Stimulated activated CD4-positive, alpha-beta T cell treated with anti-CD3 and anti-CD28 coated beads, Interleukin-12 subunit alpha, Interleukin-12 subunit beta, amount 100 ng/mL, for 4 hours (primary cell): ENCODE data around the gene SIN3B.

Source experiments
- DNase-seq: peaks from one replicate; pipeline ENCODE4 v3.0.0-alpha.2; 2020

SIN3B gene

DNA sequence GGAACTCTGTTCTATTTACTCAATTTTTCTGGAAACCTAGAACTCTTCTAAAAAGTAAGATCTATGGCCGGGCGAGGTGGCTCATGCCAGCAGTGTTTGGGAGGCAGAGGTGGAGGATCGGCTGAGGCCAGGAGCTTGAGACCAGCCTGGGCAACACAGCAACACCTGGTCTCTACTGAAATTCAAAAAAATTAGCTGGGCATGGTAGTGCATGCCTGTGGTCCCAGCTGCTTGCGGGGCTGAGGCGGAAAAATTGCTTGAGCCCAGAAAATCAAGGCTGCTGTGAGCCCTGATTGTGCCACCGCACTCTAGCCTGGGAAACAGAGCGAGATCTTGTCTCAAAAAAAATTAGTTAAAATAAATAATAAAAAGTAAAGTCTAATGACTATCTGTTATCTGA, 88.2 kb downstream of the SIN3B start:
- no peak for DNase-seq

DNA sequence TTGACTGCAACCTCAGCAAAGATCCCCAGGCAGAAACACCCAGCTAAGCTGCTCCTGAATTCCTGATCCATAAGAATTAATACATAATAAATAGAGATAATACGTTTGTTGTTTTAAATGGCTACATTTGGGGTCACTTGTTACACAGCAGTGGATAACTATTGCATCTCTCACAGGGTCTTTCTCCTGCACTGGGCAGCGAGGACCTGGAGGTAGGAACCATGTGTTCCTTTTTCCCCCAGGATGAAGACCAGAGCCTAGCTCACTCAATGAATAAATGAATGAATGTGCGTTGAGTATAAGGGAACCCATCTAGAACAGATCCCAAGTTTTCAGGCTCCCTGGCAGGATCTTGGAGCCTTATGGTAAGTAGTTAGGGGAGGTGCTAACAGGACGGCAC, 90.3 kb downstream of the SIN3B start:
- DNase-seq: no peak

DNA sequence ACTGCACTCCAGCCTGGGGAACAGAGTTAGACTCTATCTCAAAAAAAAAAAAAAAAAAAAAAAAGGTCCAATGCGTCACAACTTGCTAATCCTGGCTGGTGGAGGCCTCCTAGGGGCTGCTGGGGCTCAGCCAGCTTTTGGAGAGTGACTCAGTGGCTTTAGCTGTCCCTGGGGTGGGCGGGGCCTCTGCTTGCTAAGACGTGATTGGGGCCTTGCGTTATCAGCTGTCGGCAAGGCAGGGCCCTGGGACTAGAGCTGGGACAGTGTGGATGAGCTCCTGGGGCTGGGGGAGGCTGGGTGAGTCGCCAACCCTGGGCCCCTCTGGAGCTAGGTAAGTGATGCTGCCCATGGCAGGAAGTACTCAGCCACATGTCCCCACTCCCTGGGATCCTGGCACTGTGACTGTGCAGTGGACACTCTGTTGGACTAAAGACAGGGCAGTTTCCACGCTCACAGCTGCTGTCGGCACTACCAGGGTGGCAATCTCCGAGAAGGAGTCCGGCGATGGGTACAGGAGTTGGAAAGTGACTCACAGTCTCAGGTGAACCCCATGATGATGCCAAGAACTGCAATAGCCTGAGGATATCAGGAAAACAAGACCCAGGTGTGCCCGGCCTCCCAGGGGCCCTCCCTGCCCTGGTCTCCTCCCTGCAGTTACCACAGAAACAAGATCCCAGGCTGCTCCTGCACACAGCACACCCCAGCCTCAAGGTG, 91.8 kb downstream of the SIN3B start:
- DNase-seq: no peak

GRCh38 chr19:16921766-16922591, 92.8 kb downstream of the SIN3B start:
- no peak for DNase-seq

DNA sequence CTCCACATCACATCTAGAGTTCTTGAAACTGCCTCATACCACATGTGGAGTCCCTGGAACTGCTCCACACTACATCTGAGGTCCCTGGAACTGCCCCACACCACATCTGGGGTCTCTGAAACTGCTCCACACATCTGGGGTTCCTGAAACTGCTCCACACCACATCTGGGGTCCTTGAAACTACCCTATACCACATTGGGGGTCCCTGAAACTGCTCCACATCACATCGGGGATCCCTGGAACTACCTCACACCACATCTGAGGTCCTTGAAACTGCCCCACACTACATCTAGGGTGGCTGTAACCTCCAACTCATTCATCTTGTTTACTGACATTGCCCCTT, 93.4 kb downstream of the SIN3B start:
- no peak for DNase-seq

DNA sequence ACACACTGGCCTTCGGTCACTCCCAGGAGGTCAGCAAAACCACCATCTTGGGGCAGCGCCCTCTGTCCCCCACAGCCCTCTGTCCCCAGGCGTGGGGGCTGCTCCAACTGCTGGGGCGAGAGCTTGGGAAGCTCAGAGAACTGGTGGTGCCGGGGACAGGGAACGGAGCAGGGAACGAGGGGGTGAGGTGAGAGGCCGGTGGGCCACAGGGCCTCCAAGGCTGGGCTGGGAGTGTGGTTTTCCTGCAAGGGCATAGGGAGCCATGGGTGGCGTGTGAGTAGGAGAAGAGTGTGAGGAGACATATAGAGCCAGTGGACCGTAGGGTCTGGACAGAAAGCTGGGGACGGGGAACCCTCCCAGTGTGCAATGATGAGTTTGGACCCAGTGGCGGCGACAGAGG, 93.8 kb downstream of the SIN3B start:
- no peak for DNase-seq

DNA sequence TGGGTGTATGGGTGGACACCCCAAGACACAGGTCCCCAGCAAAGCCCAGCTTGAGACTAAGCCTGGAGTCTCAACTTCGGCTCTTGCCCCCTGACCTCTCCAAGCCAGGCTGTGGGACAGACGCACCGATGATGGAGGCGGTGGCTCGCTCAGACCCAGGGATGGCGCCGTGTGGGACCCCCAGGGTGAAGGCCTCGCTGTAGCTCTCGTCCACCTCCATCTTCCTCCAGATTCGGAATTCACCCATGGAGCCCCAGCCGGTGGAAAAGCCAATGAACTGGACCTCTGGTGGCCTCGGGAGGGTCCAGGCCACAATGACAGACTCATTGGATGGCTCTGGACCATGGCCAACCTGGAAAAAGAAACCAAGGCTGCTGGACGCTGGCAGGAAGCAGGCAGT, 98.7 kb downstream of the SIN3B start:
- DNase-seq: no peak

- DNase-seq: no peak
Observed at GRCh38 chr19:16928351-16928750, 99.2 kb downstream of the SIN3B start.

DNA sequence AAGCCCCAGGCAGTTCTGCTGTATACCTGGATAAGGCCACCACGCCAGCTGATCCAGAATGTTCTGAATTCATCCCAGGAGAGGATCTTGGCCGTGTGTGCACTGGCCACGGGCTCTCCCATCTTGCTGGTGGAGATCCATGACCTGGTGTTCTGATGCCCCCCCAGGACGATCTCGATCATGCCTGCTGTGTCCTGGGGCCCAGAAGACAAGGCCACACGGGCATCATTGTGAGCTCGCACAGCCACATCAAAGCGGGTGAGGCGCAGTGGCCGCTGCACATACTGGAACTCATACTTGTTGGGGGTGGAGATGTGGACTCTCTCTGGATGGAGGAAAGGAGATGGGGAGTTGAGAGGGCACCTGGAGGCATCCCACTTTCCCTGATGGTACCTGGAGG, 99.7 kb downstream of the SIN3B start:
- no peak for DNase-seq
